SK-N-SH (cell line): ENCODE data around the gene MID1. TPM values are rescaled to one million over a fixed set of nuclear protein-coding genes. Genes with fewer than 3 reads are reported as not detected.

Source experiments
- CTCF ChIA-PET: fragments of 300-600, 350-600 bp; formaldehyde crosslinking; extraction: SDS; loops from one replicate; lab custom pipeline; 2021; lab: Yijun Ruan, JAX
- POLR2A ChIA-PET: fragments of 350-600 bp; sonication (Branson Sonifier 250); formaldehyde crosslinking; extraction: SDS; loops from one replicate; lab custom pipeline; 2020; ENCODE audit warnings: antibody characterized with exemption, inconsistent platforms; lab: Yijun Ruan, JAX
- DNase-seq: peaks from one replicate; pipeline ENCODE4 v3.0.0; 2012
- H2AFZ ChIP-seq: fragments of 200-600 bp; sonication (generic); 2 replicates; pipeline ENCODE4 v1.8.1; 2016; ENCODE audit warnings: antibody characterized with exemption, mild to moderate bottlenecking, low read depth
- H3F3A ChIP-seq: fragments of 200-600 bp; sonication (generic); replicated peaks from 2 replicates; pipeline ENCODE3; 2016; ENCODE audit warnings: antibody characterized with exemption, mild to moderate bottlenecking; ENCODE audit not compliant: insufficient read depth
- H3K27ac ChIP-seq, 2 experiments: fragments of 200-500 bp in 1 of 2; fragments of 200-600 bp in 1 of 2; sonication (Bioruptor generic) in 1 of 2; sonication (generic), shearing (Covaris generic) in 1 of 2; 2 replicates each; pipeline versions ENCODE4 v1.5.1 to v1.6.1; 2014 to 2016; ENCODE audit warnings: low read depth in 2 of 2, inconsistent platforms in 1 of 2, low read length in 1 of 2, mild to moderate bottlenecking in 1 of 2, mixed read lengths in 1 of 2
- H3K27me3 ChIP-seq: fragments of 200-600 bp; sonication (generic), shearing (Covaris generic); 2 replicates; pipeline ENCODE4 v1.6.1; 2016; ENCODE audit warnings: mixed run types; ENCODE audit not compliant: insufficient read depth
- H3K36me3 ChIP-seq, 2 experiments: fragments of 200-500 bp in 1 of 2; fragments of 200-600 bp in 1 of 2; sonication (Bioruptor generic) in 1 of 2; sonication (generic) in 1 of 2; replicated peaks in 1 of 2; 2 replicates each; pipeline versions ENCODE3 to v1.5.1; 2014 to 2016; ENCODE audit warnings: low read length in 1 of 2, mild to moderate bottlenecking in 1 of 2; ENCODE audit not compliant: insufficient read depth in 2 of 2, control insufficient read depth in 1 of 2
- H3K4me1 ChIP-seq, 2 experiments: fragments of 200-500 bp in 1 of 2; fragments of 200-600 bp in 1 of 2; sonication (Bioruptor generic) in 1 of 2; sonication (generic), shearing (Covaris generic) in 1 of 2; 2 replicates each; pipeline versions ENCODE4 v1.5.1 to v1.6.1; 2014 to 2016; ENCODE audit warnings: low read depth in 1 of 2, low read length in 1 of 2, mixed run types in 1 of 2; ENCODE audit not compliant: insufficient read depth in 2 of 2, control insufficient read depth in 1 of 2
- H3K4me2 ChIP-seq: fragments of 200-600 bp; sonication (generic), shearing (Covaris generic); 2 replicates; pipeline ENCODE4 v1.6.1; 2017; ENCODE audit warnings: mixed run types
- H3K4me3 ChIP-seq, 2 experiments: fragments of 200-500 bp in 1 of 2; fragments of 200-600 bp in 1 of 2; sonication (Bioruptor generic) in 1 of 2; sonication (generic), shearing (Covaris generic) in 1 of 2; 2 replicates each; pipeline versions ENCODE4 v1.5.1 to v1.8.1; 2014 to 2016; ENCODE audit warnings: low read depth in 2 of 2, inconsistent platforms in 1 of 2, low read length in 1 of 2, mild to moderate bottlenecking in 1 of 2, mixed read lengths in 1 of 2, moderate library complexity in 1 of 2
- H3K79me2 ChIP-seq: fragments of 200-600 bp; sonication (generic); 2 replicates; pipeline ENCODE4 v1.8.1; 2017; ENCODE audit warnings: mild to moderate bottlenecking; ENCODE audit not compliant: insufficient read depth
- H3K9ac ChIP-seq: fragments of 200-600 bp; sonication (generic); 2 replicates; pipeline ENCODE4 v1.6.1; 2017; ENCODE audit warnings: mixed run types
- H3K9me2 ChIP-seq: fragments of 200-600 bp; sonication (generic); 2 replicates; pipeline ENCODE4 v1.6.1; 2017; ENCODE audit warnings: mixed run types
- H3K9me3 ChIP-seq: fragments of 200-600 bp; sonication (generic); 2 replicates; pipeline ENCODE4 v1.6.1; 2017; ENCODE audit warnings: mixed run types, mild to moderate bottlenecking, moderate library complexity
- H4K20me1 ChIP-seq: fragments of 200-600 bp; sonication (generic); 2 replicates; pipeline ENCODE4 v1.6.1; 2017; ENCODE audit warnings: mild to moderate bottlenecking, mixed run types; ENCODE audit not compliant: insufficient read depth
- CHD2 ChIP-seq: fragments of 150-350 bp; IDR thresholded peaks from 2 replicates; pipeline ENCODE4 v1.6.1; 2018; ENCODE audit warnings: low read length; ENCODE audit not compliant: partially characterized antibody
- ELF1 ChIP-seq: IDR thresholded peaks from 2 replicates; pipeline ENCODE4 v1.4.0; 2012
- FOSL2 ChIP-seq: IDR thresholded peaks from 2 replicates; pipeline ENCODE4 v1.4.0; 2012; ENCODE audit warnings: low read depth, mild to moderate bottlenecking, moderate library complexity, borderline replicate concordance
- FOXJ3 ChIP-seq: sonication (generic); formaldehyde crosslinking; IDR thresholded peaks from 2 replicates; pipeline ENCODE4 v1.5.1; 2020; ENCODE audit warnings: mild to moderate bottlenecking, missing genetic modification reagents
- MXI1 ChIP-seq: IDR thresholded peaks from 2 replicates; pipeline ENCODE4 v1.6.1; 2012; ENCODE audit warnings: mild to moderate bottlenecking, low read depth, low read length, improper control_type of control experiment
- POLR2AphosphoS5 ChIP-seq: IDR thresholded peaks from 2 replicates; pipeline ENCODE4 v1.6.1; 2012; ENCODE audit warnings: low read depth, low read length
- RXRA ChIP-seq: IDR thresholded peaks from 2 replicates; pipeline ENCODE4 v1.4.0; 2012; ENCODE audit warnings: low read depth, mild to moderate bottlenecking, borderline replicate concordance
- SMC3 ChIP-seq: IDR thresholded peaks from 2 replicates; pipeline ENCODE4 v1.6.1; 2012; ENCODE audit warnings: low read depth, low read length, improper control_type of control experiment
- YY1 ChIP-seq: IDR thresholded peaks from 2 replicates; pipeline ENCODE4 v1.4.0; 2012; ENCODE audit warnings: low read depth, mild to moderate bottlenecking
- WGBS: methylation state at CpG from one replicate; pipeline ENCODE4 v1.1.6; 2017; ENCODE audit warnings: low lambda C conversion rate; 5-methylcytosine and 5-hydroxymethylcytosine counted together
- polyA plus RNA-seq, 3 experiments: library from polyadenylated mRNA; depleted of rRNA; stranded (reverse); fragments of >200 nt; gene quantifications; 2 replicates each; pipeline ENCODE4 v1.2.3, GENCODE V29; 2012
- TF ChIP-seq, protein P1 (sequence below): fragments of 200-600 bp; sonication (generic); IDR thresholded peaks from 2 replicates; pipeline ENCODE4 v1.6.1; 2017; ENCODE audit warnings: antibody characterized with exemption, mild to moderate bottlenecking, moderate library complexity
- TF ChIP-seq, protein P2 (sequence below): fragments of 150-350 bp; IDR thresholded peaks from 2 replicates; pipeline ENCODE4 v1.6.1; 2016; ENCODE audit warnings: mild to moderate bottlenecking, low read depth, low read length
- TF ChIP-seq, protein P3 (sequence below): IDR thresholded peaks from 2 replicates; pipeline ENCODE4 v1.4.0; 2012; ENCODE audit warnings: low read depth
- TF ChIP-seq, protein P4 (sequence below): IDR thresholded peaks from 2 replicates; pipeline ENCODE4; 2012
- TF ChIP-seq, protein P5 (sequence below): IDR thresholded peaks from 2 replicates; pipeline ENCODE4 v1.4.0; 2012; ENCODE audit warnings: low read depth, borderline replicate concordance

MID1 gene
- polyA plus RNA-seq, 1 of the 3 experiments (the other 2 are of a cell fraction): 10.4 TPM

DNA sequence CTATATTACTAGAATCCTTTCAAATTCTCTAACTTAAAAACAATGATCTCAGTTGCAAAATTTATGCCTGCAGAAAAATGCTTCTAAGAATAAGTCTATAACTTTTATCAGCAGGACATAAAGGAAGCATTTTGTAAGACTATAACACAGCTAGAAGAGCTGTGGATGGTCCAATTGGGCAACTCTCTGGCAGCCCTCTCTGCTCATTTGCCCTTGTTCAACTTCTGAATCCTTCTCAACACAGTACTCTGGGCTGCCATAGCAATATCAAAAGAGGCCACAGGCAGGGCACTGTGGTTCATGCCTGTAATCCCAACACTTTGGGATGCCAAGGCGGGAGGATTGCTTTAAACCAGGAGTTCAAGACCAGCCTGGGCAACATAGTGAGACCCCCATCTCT is 88.5 kb downstream of the MID1 start:
- Histone ChIP-seq H3K4me2 (no peak overlapping the region), H4K20me1 (no peaks in the 10 kb centered on the region)

More for the DNA sequence above, 88.5 kb downstream of the MID1 start:
- H3K9ac ChIP-seq: no peak overlapping the region
- no peaks in the 10 kb centered on the region for H3K9me3 ChIP-seq
- H3F3A ChIP-seq: no peaks in the 10 kb centered on the region
- no peaks in the 10 kb centered on the region for H3K9me2 ChIP-seq
- TF ChIP-seq, protein P1, sequence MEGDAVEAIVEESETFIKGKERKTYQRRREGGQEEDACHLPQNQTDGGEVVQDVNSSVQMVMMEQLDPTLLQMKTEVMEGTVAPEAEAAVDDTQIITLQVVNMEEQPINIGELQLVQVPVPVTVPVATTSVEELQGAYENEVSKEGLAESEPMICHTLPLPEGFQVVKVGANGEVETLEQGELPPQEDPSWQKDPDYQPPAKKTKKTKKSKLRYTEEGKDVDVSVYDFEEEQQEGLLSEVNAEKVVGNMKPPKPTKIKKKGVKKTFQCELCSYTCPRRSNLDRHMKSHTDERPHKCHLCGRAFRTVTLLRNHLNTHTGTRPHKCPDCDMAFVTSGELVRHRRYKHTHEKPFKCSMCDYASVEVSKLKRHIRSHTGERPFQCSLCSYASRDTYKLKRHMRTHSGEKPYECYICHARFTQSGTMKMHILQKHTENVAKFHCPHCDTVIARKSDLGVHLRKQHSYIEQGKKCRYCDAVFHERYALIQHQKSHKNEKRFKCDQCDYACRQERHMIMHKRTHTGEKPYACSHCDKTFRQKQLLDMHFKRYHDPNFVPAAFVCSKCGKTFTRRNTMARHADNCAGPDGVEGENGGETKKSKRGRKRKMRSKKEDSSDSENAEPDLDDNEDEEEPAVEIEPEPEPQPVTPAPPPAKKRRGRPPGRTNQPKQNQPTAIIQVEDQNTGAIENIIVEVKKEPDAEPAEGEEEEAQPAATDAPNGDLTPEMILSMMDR: no peak
- TF ChIP-seq, protein P2, sequence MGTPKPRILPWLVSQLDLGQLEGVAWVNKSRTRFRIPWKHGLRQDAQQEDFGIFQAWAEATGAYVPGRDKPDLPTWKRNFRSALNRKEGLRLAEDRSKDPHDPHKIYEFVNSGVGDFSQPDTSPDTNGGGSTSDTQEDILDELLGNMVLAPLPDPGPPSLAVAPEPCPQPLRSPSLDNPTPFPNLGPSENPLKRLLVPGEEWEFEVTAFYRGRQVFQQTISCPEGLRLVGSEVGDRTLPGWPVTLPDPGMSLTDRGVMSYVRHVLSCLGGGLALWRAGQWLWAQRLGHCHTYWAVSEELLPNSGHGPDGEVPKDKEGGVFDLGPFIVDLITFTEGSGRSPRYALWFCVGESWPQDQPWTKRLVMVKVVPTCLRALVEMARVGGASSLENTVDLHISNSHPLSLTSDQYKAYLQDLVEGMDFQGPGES: no peak
- no peak for TF ChIP-seq SMC3
- no peak for TF ChIP-seq ELF1
- no peak for TF ChIP-seq YY1
- TF ChIP-seq FOSL2: no peak
- TF ChIP-seq, protein P3, sequence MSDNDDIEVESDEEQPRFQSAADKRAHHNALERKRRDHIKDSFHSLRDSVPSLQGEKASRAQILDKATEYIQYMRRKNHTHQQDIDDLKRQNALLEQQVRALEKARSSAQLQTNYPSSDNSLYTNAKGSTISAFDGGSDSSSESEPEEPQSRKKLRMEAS: no peak
- no peak for TF ChIP-seq FOXJ3 (CRISPR knock-in tag)
- TF ChIP-seq MXI1: no peak
- TF ChIP-seq RXRA: no peak
- no peak for TF ChIP-seq CHD2
- TF ChIP-seq POLR2AphosphoS5: no peak
- TF ChIP-seq, protein P4, sequence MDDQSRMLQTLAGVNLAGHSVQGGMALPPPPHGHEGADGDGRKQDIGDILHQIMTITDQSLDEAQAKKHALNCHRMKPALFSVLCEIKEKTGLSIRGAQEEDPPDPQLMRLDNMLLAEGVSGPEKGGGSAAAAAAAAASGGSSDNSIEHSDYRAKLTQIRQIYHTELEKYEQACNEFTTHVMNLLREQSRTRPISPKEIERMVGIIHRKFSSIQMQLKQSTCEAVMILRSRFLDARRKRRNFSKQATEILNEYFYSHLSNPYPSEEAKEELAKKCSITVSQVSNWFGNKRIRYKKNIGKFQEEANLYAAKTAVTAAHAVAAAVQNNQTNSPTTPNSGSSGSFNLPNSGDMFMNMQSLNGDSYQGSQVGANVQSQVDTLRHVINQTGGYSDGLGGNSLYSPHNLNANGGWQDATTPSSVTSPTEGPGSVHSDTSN: no peak
- TF ChIP-seq, protein P5, sequence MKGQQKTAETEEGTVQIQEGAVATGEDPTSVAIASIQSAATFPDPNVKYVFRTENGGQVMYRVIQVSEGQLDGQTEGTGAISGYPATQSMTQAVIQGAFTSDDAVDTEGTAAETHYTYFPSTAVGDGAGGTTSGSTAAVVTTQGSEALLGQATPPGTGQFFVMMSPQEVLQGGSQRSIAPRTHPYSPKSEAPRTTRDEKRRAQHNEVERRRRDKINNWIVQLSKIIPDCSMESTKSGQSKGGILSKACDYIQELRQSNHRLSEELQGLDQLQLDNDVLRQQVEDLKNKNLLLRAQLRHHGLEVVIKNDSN: no peak
- TF ChIP-seq, all 33 proteins: peak for 0
- Histone ChIP-seq H3K4me1 (no peaks in the 10 kb centered on the region; a peak in 2 of 4 replicates), H3K27me3 (no peaks in the 10 kb centered on the region), H2AFZ (no peak overlapping the region), H3K27ac (no peak overlapping the region), H3K4me3 (no peak overlapping the region), H3K79me2 (no peaks in the 10 kb centered on the region), H3K36me3 (no peaks in the 10 kb centered on the region)
- no peak for DNase-seq
- 50% methylated on average over 1 of the region's 1 CpG for WGBS
- POLR2A ChIA-PET: no interaction called here
- CTCF ChIA-PET: no interaction called here
